Activated naive CD4-positive, alpha-beta T cell treated with anti-CD3 and anti-CD28 coated beads, Interleukin-2, amount 50 U/mL, for 24 hours (primary cell): ENCODE results near the gene YTHDC2.
A peak's percentile ranks its signal among the peaks of the same experiment; 100 is the strongest.

Experiments
- H3K27ac Mint-ChIP-seq: one replicate; pipeline ENCODE4 v1.8.0; 2021; ENCODE audit warnings: mild to moderate bottlenecking, mixed read lengths
- H3K27me3 Mint-ChIP-seq: one replicate; pipeline ENCODE4 v1.8.0; 2021; ENCODE audit warnings: mixed read lengths
- H3K36me3 Mint-ChIP-seq: one replicate; pipeline ENCODE4 v1.8.0; 2021; ENCODE audit warnings: mixed read lengths
- H3K4me1 Mint-ChIP-seq: one replicate; pipeline ENCODE4 v1.8.0; 2021; ENCODE audit warnings: mixed read lengths
- H3K4me3 Mint-ChIP-seq: one replicate; pipeline ENCODE4 v1.8.0; 2021; ENCODE audit warnings: mild to moderate bottlenecking, mixed read lengths
- H3K9me3 Mint-ChIP-seq: one replicate; pipeline ENCODE4 v1.8.0; 2021; ENCODE audit warnings: mixed read lengths

Gene YTHDC2

GRCh38 chr5:113513384-113514288 lies at the start of gene YTHDC2:
YTHDC2 (plus strand) TSS chr5:113513694; CDS start chr5:113513896, 202 bp downstream.
- peak within 1 kb of the TSS; percentile 94 for H3K27ac Mint-ChIP-seq
- peak within 1 kb of the TSS; percentile 93 for H3K4me3 Mint-ChIP-seq
- peaks cover 44% of the 10 kb centered on the region for H3K4me1 Mint-ChIP-seq
- H3K27me3 Mint-ChIP-seq: peaks cover 7% of the 10 kb centered on the region
- H3K36me3 Mint-ChIP-seq: peaks cover 7% of the 10 kb centered on the region
- H3K9me3 Mint-ChIP-seq: no peaks in the 10 kb centered on the region

GRCh38 chr5:113474100-113474728 lies 39.3 kb upstream of the YTHDC2 start:
- no peak overlapping the region for H3K4me3 Mint-ChIP-seq
- no peak overlapping the region for H3K27ac Mint-ChIP-seq
- no peaks in the 10 kb centered on the region for H3K4me1 Mint-ChIP-seq
- no peaks in the 10 kb centered on the region for H3K36me3 Mint-ChIP-seq
- peaks cover 5% of the 10 kb centered on the region for H3K9me3 Mint-ChIP-seq
- H3K27me3 Mint-ChIP-seq: peaks cover 25% of the 10 kb centered on the region

- Mint-ChIP-seq H3K27me3 (peaks cover 30% of the 10 kb centered on the region), H3K27ac (no peak overlapping the region), H3K36me3 (no peaks in the 10 kb centered on the region), H3K4me1 (no peaks in the 10 kb centered on the region), H3K4me3 (no peak overlapping the region), H3K9me3 (no peaks in the 10 kb centered on the region)
These were observed 34.8 kb upstream of the YTHDC2 start for GRCh38 chr5:113478691-113479090.

GRCh38 chr5:113480243-113480642 lies 33.3 kb upstream of the YTHDC2 start:
- Mint-ChIP-seq H3K4me1 (no peaks in the 10 kb centered on the region), H3K4me3 (no peak overlapping the region), H3K36me3 (no peaks in the 10 kb centered on the region), H3K27ac (no peak overlapping the region), H3K27me3 (peaks cover 25% of the 10 kb centered on the region), H3K9me3 (no peaks in the 10 kb centered on the region)

- no peak overlapping the region for H3K27ac Mint-ChIP-seq
- H3K4me1 Mint-ChIP-seq: peaks cover 5% of the 10 kb centered on the region
- H3K9me3 Mint-ChIP-seq: peaks cover 20% of the 10 kb centered on the region
- peak overlapping the region; percentile 77 for H3K4me3 Mint-ChIP-seq
- H3K36me3 Mint-ChIP-seq: peaks cover 11% of the 10 kb centered on the region
- peaks cover 57% of the 10 kb centered on the region for H3K27me3 Mint-ChIP-seq
These were observed 26.1 kb upstream of the YTHDC2 start for GRCh38 chr5:113487416-113487780.

- Mint-ChIP-seq H3K36me3 (peaks cover 11% of the 10 kb centered on the region), H3K27ac (no peak within 1 kb of the TSS), H3K9me3 (peaks cover 20% of the 10 kb centered on the region), H3K4me1 (peaks cover 5% of the 10 kb centered on the region), H3K27me3 (peaks cover 59% of the 10 kb centered on the region), H3K4me3 (peak within 1 kb of the TSS; percentile 77)
These were observed 25.5 kb upstream of the YTHDC2 start, which contains the start of gene MCC for GRCh38 chr5:113487781-113488644. MCC (minus strand) TSS chr5:113488453.

GRCh38 chr5:113488645-113489184 lies 24.8 kb upstream of the YTHDC2 start:
- Mint-ChIP-seq H3K27ac (no peak overlapping the region), H3K4me3 (peak overlapping the region; percentile 77), H3K36me3 (peaks cover 11% of the 10 kb centered on the region), H3K27me3 (peaks cover 55% of the 10 kb centered on the region), H3K4me1 (peaks cover 5% of the 10 kb centered on the region), H3K9me3 (peaks cover 20% of the 10 kb centered on the region)

- Mint-ChIP-seq H3K4me1 (peaks cover 5% of the 10 kb centered on the region), H3K4me3 (peak overlapping the region; percentile 77), H3K9me3 (peaks cover 20% of the 10 kb centered on the region), H3K36me3 (peaks cover 11% of the 10 kb centered on the region), H3K27ac (no peak overlapping the region), H3K27me3 (peaks cover 53% of the 10 kb centered on the region)
These were observed 24.2 kb upstream of the YTHDC2 start for GRCh38 chr5:113489299-113489698.

- H3K27ac Mint-ChIP-seq: no peak overlapping the region
- H3K36me3 Mint-ChIP-seq: peaks cover 11% of the 10 kb centered on the region
- H3K27me3 Mint-ChIP-seq: peaks cover 49% of the 10 kb centered on the region
- peaks cover 5% of the 10 kb centered on the region for H3K4me1 Mint-ChIP-seq
- no peak overlapping the region for H3K4me3 Mint-ChIP-seq
- H3K9me3 Mint-ChIP-seq: peaks cover 20% of the 10 kb centered on the region
These were observed 23.2 kb upstream of the YTHDC2 start for GRCh38 chr5:113490317-113490716.

GRCh38 chr5:113491022-113491421 lies 22.5 kb upstream of the YTHDC2 start:
- Mint-ChIP-seq H3K36me3 (peaks cover 11% of the 10 kb centered on the region), H3K9me3 (peaks cover 20% of the 10 kb centered on the region), H3K4me1 (peaks cover 5% of the 10 kb centered on the region), H3K27ac (no peak overlapping the region), H3K4me3 (no peak overlapping the region), H3K27me3 (peaks cover 44% of the 10 kb centered on the region)

GRCh38 chr5:113493446-113493845 lies 20.0 kb upstream of the YTHDC2 start:
- Mint-ChIP-seq H3K4me1 (no peaks in the 10 kb centered on the region), H3K9me3 (peaks cover 20% of the 10 kb centered on the region), H3K36me3 (peaks cover 11% of the 10 kb centered on the region), H3K27me3 (peaks cover 38% of the 10 kb centered on the region), H3K27ac (no peak overlapping the region), H3K4me3 (no peak overlapping the region)

GRCh38 chr5:113495422-113495841 lies 18.1 kb upstream of the YTHDC2 start:
- Mint-ChIP-seq H3K27ac (no peak overlapping the region), H3K4me1 (no peaks in the 10 kb centered on the region), H3K4me3 (no peak overlapping the region), H3K36me3 (peaks cover 6% of the 10 kb centered on the region), H3K27me3 (peaks cover 34% of the 10 kb centered on the region), H3K9me3 (peaks cover 16% of the 10 kb centered on the region)

- Mint-ChIP-seq H3K4me3 (no peak overlapping the region), H3K27ac (no peak overlapping the region), H3K9me3 (peaks cover 17% of the 10 kb centered on the region), H3K4me1 (no peaks in the 10 kb centered on the region), H3K36me3 (peaks cover 3% of the 10 kb centered on the region), H3K27me3 (peaks cover 47% of the 10 kb centered on the region)
These were observed 11.4 kb upstream of the YTHDC2 start for GRCh38 chr5:113502073-113502472.

GRCh38 chr5:113503146-113503545 lies 10.3 kb upstream of the YTHDC2 start:
- Mint-ChIP-seq H3K27me3 (peaks cover 49% of the 10 kb centered on the region), H3K9me3 (peaks cover 17% of the 10 kb centered on the region), H3K27ac (no peak overlapping the region), H3K36me3 (peaks cover 3% of the 10 kb centered on the region), H3K4me1 (no peaks in the 10 kb centered on the region), H3K4me3 (no peak overlapping the region)

GRCh38 chr5:113505181-113505580 lies 8.3 kb upstream of the YTHDC2 start:
- peaks cover 3% of the 10 kb centered on the region for H3K36me3 Mint-ChIP-seq
- peaks cover 48% of the 10 kb centered on the region for H3K27me3 Mint-ChIP-seq
- peaks cover 13% of the 10 kb centered on the region for H3K9me3 Mint-ChIP-seq
- H3K4me3 Mint-ChIP-seq: no peak overlapping the region
- H3K4me1 Mint-ChIP-seq: no peaks in the 10 kb centered on the region
- H3K27ac Mint-ChIP-seq: no peak overlapping the region
